Measurements from ENCODE around the gene GP1BB.
"Not testable (repeated sequence)": the region's sequence is repeated elsewhere in the genome, so short reads cannot be mapped to it uniquely, and the experiment has no call there.

DNA sequence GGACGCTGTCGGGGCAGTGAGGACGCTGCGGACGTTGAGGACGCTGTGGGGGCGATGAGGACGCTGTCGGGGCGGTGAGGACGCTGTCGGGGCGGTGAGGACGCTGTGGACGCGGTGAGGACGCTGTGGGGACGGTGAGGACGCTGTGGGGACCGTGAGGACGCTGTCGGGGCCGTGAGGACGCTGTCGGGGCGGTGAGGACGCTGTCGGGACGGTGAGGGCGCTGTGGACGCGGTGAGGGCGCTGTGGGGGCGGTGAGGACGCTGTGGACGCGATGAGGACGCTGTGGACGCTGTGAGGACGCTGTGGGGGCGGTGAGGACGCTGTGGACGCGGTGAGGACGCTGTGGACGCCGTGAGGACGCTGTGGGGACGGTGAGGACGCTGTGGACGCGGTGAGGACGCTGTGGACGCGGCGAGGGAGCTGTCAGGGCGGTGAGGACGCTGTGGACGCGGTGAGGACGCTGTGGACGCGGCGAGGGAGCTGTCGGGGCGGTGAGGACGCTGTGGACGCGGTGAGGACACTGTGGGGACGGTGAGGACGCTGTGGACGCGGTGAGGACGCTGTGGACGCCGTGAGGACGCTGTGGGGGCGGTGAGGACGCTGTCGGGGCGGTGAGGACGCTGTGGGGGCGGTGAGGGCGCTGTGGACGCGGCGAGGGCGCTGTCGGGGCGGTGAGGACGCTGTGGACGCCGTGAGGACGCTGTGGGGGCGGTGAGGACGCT is 2.9 kb downstream of the GP1BB start:
- TF ChIP-seq SMC3 (IDR thresholded peaks at IDR 0.05), result not testable (repeated sequence)
- TF ChIP-seq, protein P1, sequence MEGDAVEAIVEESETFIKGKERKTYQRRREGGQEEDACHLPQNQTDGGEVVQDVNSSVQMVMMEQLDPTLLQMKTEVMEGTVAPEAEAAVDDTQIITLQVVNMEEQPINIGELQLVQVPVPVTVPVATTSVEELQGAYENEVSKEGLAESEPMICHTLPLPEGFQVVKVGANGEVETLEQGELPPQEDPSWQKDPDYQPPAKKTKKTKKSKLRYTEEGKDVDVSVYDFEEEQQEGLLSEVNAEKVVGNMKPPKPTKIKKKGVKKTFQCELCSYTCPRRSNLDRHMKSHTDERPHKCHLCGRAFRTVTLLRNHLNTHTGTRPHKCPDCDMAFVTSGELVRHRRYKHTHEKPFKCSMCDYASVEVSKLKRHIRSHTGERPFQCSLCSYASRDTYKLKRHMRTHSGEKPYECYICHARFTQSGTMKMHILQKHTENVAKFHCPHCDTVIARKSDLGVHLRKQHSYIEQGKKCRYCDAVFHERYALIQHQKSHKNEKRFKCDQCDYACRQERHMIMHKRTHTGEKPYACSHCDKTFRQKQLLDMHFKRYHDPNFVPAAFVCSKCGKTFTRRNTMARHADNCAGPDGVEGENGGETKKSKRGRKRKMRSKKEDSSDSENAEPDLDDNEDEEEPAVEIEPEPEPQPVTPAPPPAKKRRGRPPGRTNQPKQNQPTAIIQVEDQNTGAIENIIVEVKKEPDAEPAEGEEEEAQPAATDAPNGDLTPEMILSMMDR (IDR thresholded peaks at IDR 0.05), result not testable (repeated sequence)

Measured in A549 (cell line).